ENCODE measurements around the gene PGLYRP1. TPM values are rescaled to one million over a fixed set of nuclear protein-coding genes. Genes with fewer than 3 reads are reported as not detected.

Gene PGLYRP1
- polyA plus RNA-seq, 3 donors: 0.36 to 0.39 (median 0.37) TPM

DNA sequence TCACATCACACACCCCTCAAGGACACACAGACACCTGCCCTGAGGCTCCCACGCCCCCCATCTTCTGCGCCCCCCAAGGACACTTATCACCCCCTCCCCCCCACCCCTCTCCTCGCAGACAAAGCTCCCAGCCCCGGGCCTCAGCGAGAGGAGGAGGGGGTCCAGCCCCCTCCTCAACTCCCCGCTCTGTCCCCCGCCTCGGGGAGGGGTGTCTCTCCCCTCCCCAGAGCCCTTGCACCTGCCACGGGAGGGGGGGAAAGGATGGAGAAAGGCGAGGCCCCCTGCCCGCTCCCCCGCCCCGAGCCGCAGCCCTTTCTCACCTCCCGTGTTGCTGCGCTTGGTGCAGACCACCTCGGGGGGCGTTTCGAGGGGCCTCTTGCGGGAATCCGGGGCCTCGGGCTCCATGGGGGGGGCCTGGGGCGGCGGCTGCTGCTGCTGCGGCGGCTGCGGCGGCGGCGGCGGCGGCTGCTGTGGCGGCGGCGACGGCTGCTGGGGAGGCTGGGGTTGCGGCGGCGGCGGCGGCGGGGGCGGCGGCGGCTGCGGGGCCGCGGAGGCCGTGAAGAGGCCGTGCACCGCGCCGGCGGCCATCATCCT is 49.8 kb downstream of the PGLYRP1 start:
- Histone ChIP-seq H3K4me2 (replicated peaks; ENCODE audit: extremely low read depth, low read length, poor library complexity, severe bottlenecking) (no peak overlapping the region), H3K9ac (ENCODE audit: insufficient read depth, low read length, poor library complexity, severe bottlenecking) (no peak overlapping the region), H2AFZ (ENCODE audit: insufficient read depth, low read depth, low read length, poor library complexity, severe bottlenecking) (no peak overlapping the region), H3K27me3 (ENCODE audit: control insufficient read depth in 2 of 2, insufficient read depth in 2 of 2, low read length in 2 of 2) (peaks cover 41 to 61% of the 10 kb centered on the region in 2 donors), H3K79me2 (ENCODE audit: insufficient read depth, low read length) (no peaks in the 10 kb centered on the region), H3K9me3 (replicated peaks in 1 of 2; ENCODE audit: control insufficient read depth in 1 of 2, insufficient read depth in 1 of 2, low read length in 2 of 2) (peaks cover 3 to 16% of the 10 kb centered on the region in 2 donors), H3K4me3 (replicated peaks in 1 of 3; ENCODE audit: low read depth in 2 of 3, low read length in 3 of 3) (no peak overlapping the region), H4K20me1 (ENCODE audit: insufficient read depth, low read length) (no peaks in the 10 kb centered on the region), H3K36me3 (replicated peaks in 1 of 2; ENCODE audit: control insufficient read depth in 1 of 2, insufficient read depth in 2 of 2, low read length in 2 of 2) (no peaks in the 10 kb centered on the region), H3K4me1 (ENCODE audit: control insufficient read depth in 1 of 2, insufficient read depth in 2 of 2, low read length in 2 of 2) (peaks cover 13 to 14% of the 10 kb centered on the region in 2 donors), H3K27ac (ENCODE audit: low read depth in 1 of 2, low read length in 2 of 2) (no peak overlapping the region)
- Mint-ChIP-seq H3K27me3 (ENCODE audit: low read depth in 3 of 3) (peaks cover 60 to 86% (median 69%) of the 10 kb centered on the region in 3 donors), H3K36me3 (peaks cover 0 to 13% of the 10 kb centered on the region in 2 donors), H3K4me3 (peak overlapping the region in 1 of 2 donors; percentile 80), H3K9me3 (peaks cover 2 to 19% (median 15%) of the 10 kb centered on the region in 7 donors), H3K4me1 (peaks cover 20% of the 10 kb centered on the region), H3K27ac (peak overlapping the region in 1 of 7 donors; percentile 33)
- whole genome bisulfite sequencing (ENCODE audit: insufficient coverage): 2% methylated on average over 11 of the region's 54 CpGs
- TF ChIP-seq, protein P1, sequence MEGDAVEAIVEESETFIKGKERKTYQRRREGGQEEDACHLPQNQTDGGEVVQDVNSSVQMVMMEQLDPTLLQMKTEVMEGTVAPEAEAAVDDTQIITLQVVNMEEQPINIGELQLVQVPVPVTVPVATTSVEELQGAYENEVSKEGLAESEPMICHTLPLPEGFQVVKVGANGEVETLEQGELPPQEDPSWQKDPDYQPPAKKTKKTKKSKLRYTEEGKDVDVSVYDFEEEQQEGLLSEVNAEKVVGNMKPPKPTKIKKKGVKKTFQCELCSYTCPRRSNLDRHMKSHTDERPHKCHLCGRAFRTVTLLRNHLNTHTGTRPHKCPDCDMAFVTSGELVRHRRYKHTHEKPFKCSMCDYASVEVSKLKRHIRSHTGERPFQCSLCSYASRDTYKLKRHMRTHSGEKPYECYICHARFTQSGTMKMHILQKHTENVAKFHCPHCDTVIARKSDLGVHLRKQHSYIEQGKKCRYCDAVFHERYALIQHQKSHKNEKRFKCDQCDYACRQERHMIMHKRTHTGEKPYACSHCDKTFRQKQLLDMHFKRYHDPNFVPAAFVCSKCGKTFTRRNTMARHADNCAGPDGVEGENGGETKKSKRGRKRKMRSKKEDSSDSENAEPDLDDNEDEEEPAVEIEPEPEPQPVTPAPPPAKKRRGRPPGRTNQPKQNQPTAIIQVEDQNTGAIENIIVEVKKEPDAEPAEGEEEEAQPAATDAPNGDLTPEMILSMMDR (IDR thresholded peaks at IDR 0.05): no peak
- intact Hi-C loops (cut with micrococcal nuclease): no loop called here
- DNase-seq: no peak

DNA sequence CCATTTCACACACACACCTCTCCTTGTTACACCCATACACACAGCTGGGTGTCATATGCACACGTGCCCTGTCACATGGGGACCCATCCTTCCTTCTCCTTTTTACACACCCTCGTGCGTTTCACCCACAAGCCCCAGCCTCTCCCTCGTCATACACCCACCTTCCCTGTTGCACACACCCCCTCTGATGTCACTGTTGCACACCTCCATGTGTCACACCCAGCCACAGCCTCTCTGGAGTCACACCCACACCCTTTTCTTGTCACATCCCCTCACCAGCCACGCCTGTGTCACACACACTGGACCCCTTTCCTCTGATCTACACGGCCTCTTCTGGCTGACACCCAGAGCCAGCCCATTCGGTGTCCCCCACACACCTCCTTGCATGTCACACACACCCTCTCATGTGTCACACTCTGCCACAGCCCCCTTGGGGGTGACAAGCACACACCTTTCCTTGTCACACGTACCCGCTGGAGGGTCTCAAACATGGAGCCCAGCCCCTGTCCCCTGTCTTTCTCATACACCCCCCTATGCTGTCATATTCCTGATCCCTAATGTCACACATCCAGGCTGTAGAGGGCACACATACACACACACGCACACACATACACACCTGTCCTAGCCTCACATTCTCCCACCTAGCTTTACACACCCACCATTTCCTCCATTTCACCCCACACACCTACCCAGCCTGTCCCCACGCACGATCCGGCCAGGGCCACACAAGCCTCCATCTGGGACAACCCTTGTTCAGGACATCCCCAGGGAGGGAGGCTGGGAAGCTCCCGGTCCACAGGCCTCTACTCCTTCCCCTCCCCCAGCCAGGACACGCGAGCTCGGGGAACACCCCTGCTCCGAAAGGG is 50.5 kb downstream of the PGLYRP1 start:
- Histone ChIP-seq H3K9ac (ENCODE audit: insufficient read depth, low read length, poor library complexity, severe bottlenecking) (no peak overlapping the region), H3K27ac (ENCODE audit: low read depth in 1 of 2, low read length in 2 of 2) (no peak overlapping the region), H3K4me2 (replicated peaks; ENCODE audit: extremely low read depth, low read length, poor library complexity, severe bottlenecking) (no peak overlapping the region), H3K9me3 (replicated peaks in 1 of 2; ENCODE audit: control insufficient read depth in 1 of 2, insufficient read depth in 1 of 2, low read length in 2 of 2) (peaks cover 3 to 16% of the 10 kb centered on the region in 2 donors), H3K36me3 (replicated peaks in 1 of 2; ENCODE audit: control insufficient read depth in 1 of 2, insufficient read depth in 2 of 2, low read length in 2 of 2) (no peaks in the 10 kb centered on the region), H4K20me1 (ENCODE audit: insufficient read depth, low read length) (no peaks in the 10 kb centered on the region), H3K27me3 (ENCODE audit: control insufficient read depth in 2 of 2, insufficient read depth in 2 of 2, low read length in 2 of 2) (peaks cover 41 to 61% of the 10 kb centered on the region in 2 donors), H3K79me2 (ENCODE audit: insufficient read depth, low read length) (no peaks in the 10 kb centered on the region), H3K4me3 (replicated peaks in 1 of 3; ENCODE audit: low read depth in 2 of 3, low read length in 3 of 3) (no peak overlapping the region), H2AFZ (ENCODE audit: insufficient read depth, low read depth, low read length, poor library complexity, severe bottlenecking) (no peak overlapping the region), H3K4me1 (ENCODE audit: control insufficient read depth in 1 of 2, insufficient read depth in 2 of 2, low read length in 2 of 2) (peaks cover 13 to 14% of the 10 kb centered on the region in 2 donors)
- H3K4me3 Mint-ChIP-seq: peak overlapping the region; percentile 28 to 80
- TF ChIP-seq, protein P1 (IDR thresholded peaks at IDR 0.05): no peak
- WGBS (ENCODE audit: insufficient coverage): 24% methylated on average over 14 of the region's 18 CpGs
- DNase-seq: peak; percentile 16 to 78 (median 57)
- H3K4me1 Mint-ChIP-seq: peaks cover 20% of the 10 kb centered on the region
- H3K36me3 Mint-ChIP-seq: peaks cover 0 to 13% of the 10 kb centered on the region in 2 donors
- H3K9me3 Mint-ChIP-seq: peaks cover 2 to 19% (median 15%) of the 10 kb centered on the region in 7 donors
- H3K27me3 Mint-ChIP-seq (ENCODE audit: low read depth in 3 of 3): peaks cover 60 to 81% (median 73%) of the 10 kb centered on the region in 3 donors
- peak overlapping the region in 5 of 7 donors; percentile 33 to 85 (median 66) for H3K27ac Mint-ChIP-seq
- intact Hi-C loops (cut with micrococcal nuclease): no loop called here

Data from CD14-positive monocyte (primary cell).